Measurements from ENCODE around the gene EPPIN.

- no peak for TF ChIP-seq CTCF (optimal IDR thresholded peaks at IDR 0.05 in 1 of 3, IDR thresholded peaks at IDR 0.05 in 1 of 3, conservative IDR thresholded peaks at IDR 0.05 in 1 of 3; ENCODE audit: extremely low read depth in 1 of 3, insufficient read depth in 2 of 3, low read length in 3 of 3)
- TF ChIP-seq EZH2 (IDR thresholded peaks at IDR 0.05; ENCODE audit: low read length), result no peak
Measured at GRCh38 chr20:45579184-45579583, 32.0 kb upstream of the EPPIN start, which contains the start of gene WFDC8.
